Stimulated activated CD4-positive, alpha-beta T cell treated with anti-CD3 and anti-CD28 coated beads, Interleukin-1b, Interleukin-23, amount 100 ng/mL, for 24 hours (primary cell): ENCODE measurements around the gene CCDC74B.
"Not testable (repeated sequence)": the region's sequence is repeated elsewhere in the genome, so short reads cannot be mapped to it uniquely, and the experiment has no call there.

ENCODE experiments used
- DNase-seq, 4 experiments: peaks; one replicate each; pipeline ENCODE4 v3.0.0-alpha.2; 2020; ENCODE audit warnings: low read depth in 4 of 4, low spot score in 1 of 4

CCDC74B gene

GRCh38 chr2:130166611-130167010, 21.7 kb upstream of the CCDC74B start:
- DNase-seq, result not testable (repeated sequence)

- no peak for DNase-seq
Observed at GRCh38 chr2:130165293-130166016, 20.5 kb upstream of the CCDC74B start.

- DNase-seq, result no peak
Observed at GRCh38 chr2:130162968-130163367, 18.1 kb upstream of the CCDC74B start.

- not testable (repeated sequence) for DNase-seq
Observed at GRCh38 chr2:130162486-130162885, 17.6 kb upstream of the CCDC74B start.

- DNase-seq, result not testable (repeated sequence)
Observed at GRCh38 chr2:130160838-130161705, 16.2 kb upstream of the CCDC74B start.

- DNase-seq, result no peak
Observed at GRCh38 chr2:130160131-130160530, 15.2 kb upstream of the CCDC74B start.

- DNase-seq, result not testable (repeated sequence)
Observed at GRCh38 chr2:130159376-130159775, 14.5 kb upstream of the CCDC74B start.

GRCh38 chr2:130158631-130159030, 13.7 kb upstream of the CCDC74B start:
- DNase-seq, result no peak

GRCh38 chr2:130157825-130158514, 13.1 kb upstream of the CCDC74B start:
- DNase-seq, result not testable (repeated sequence)

- DNase-seq, result not testable (repeated sequence)
Observed at GRCh38 chr2:130157354-130157753, 12.4 kb upstream of the CCDC74B start.

- no peak for DNase-seq
Observed at GRCh38 chr2:130156624-130157004, 11.7 kb upstream of the CCDC74B start.

GRCh38 chr2:130155956-130156623, 11.2 kb upstream of the CCDC74B start:
- DNase-seq, result not testable (repeated sequence)

- DNase-seq, result no peak
Observed at GRCh38 chr2:130154773-130155765, 10.2 kb upstream of the CCDC74B start.

- DNase-seq, result not testable (repeated sequence)
Observed at GRCh38 chr2:130154423-130154770, 9.5 kb upstream of the CCDC74B start.

- not testable (repeated sequence) for DNase-seq
Observed at GRCh38 chr2:130153721-130154422, 9.0 kb upstream of the CCDC74B start.

GRCh38 chr2:130152816-130153595, 8.1 kb upstream of the CCDC74B start:
- DNase-seq, result no peak

GRCh38 chr2:130152136-130152815, 7.4 kb upstream of the CCDC74B start:
- not testable (repeated sequence) for DNase-seq

- not testable (repeated sequence) for DNase-seq
Observed at GRCh38 chr2:130151145-130151512, 6.2 kb upstream of the CCDC74B start.
